ENCODE results near the gene NKAIN2.

GRCh38 chr6:124163676-124164075 is 360.0 kb downstream of the NKAIN2 start:
- no peak for TF ChIP-seq CTCF (IDR thresholded peaks at IDR 0.05)
- no peak for TF ChIP-seq MAX (IDR thresholded peaks at IDR 0.05; ENCODE audit: low read depth)
- no peak for TF ChIP-seq GATA2 (CRISPR knock-in tag; IDR thresholded peaks at IDR 0.05)
- TF ChIP-seq NRF1 (IDR thresholded peaks at IDR 0.05; ENCODE audit: low read depth, low read length), result no peak
- TF ChIP-seq, protein P1, sequence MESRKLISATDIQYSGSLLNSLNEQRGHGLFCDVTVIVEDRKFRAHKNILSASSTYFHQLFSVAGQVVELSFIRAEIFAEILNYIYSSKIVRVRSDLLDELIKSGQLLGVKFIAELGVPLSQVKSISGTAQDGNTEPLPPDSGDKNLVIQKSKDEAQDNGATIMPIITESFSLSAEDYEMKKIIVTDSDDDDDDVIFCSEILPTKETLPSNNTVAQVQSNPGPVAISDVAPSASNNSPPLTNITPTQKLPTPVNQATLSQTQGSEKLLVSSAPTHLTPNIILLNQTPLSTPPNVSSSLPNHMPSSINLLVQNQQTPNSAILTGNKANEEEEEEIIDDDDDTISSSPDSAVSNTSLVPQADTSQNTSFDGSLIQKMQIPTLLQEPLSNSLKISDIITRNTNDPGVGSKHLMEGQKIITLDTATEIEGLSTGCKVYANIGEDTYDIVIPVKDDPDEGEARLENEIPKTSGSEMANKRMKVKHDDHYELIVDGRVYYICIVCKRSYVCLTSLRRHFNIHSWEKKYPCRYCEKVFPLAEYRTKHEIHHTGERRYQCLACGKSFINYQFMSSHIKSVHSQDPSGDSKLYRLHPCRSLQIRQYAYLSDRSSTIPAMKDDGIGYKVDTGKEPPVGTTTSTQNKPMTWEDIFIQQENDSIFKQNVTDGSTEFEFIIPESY (IDR thresholded peaks at IDR 0.05; ENCODE audit: borderline replicate concordance, low read depth), result no peak
- no peak for TF ChIP-seq MEF2A (IDR thresholded peaks at IDR 0.05; ENCODE audit: borderline replicate concordance, low read depth)
- no peak for TF ChIP-seq RFX5 (IDR thresholded peaks at IDR 0.05; ENCODE audit: low read length)

All from SK-N-SH (cell line).